ENCODE data around the gene NHLRC1.

Gene NHLRC1

GRCh38 chr6:18081025-18081668 is 41.3 kb downstream of the NHLRC1 start:
- no peak for DNase-seq

DNA sequence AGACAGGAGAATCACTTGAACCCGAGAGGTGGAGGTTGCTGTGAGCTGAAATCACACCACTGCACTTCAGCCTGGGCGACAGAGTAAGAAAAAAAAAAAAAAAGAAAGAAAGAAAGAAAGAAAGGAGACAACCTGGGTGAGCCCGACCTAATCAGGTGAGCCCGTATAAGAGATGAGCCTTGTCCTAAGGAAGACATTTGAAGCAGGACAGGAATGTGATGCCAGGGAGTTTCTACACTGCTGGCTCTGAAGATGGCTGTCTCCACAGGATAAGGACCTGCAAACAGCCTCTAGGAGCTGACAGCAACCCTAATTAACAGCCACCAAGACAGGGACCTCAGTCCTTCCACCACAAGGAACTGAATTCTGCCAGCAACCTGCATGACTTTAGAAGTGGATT is 41.9 kb downstream of the NHLRC1 start:
- no peak for DNase-seq

GRCh38 chr6:18078866-18079265 is 43.6 kb downstream of the NHLRC1 start:
- no peak for DNase-seq

- no peak for DNase-seq
Observed at GRCh38 chr6:18076231-18076630, 46.2 kb downstream of the NHLRC1 start.

DNA sequence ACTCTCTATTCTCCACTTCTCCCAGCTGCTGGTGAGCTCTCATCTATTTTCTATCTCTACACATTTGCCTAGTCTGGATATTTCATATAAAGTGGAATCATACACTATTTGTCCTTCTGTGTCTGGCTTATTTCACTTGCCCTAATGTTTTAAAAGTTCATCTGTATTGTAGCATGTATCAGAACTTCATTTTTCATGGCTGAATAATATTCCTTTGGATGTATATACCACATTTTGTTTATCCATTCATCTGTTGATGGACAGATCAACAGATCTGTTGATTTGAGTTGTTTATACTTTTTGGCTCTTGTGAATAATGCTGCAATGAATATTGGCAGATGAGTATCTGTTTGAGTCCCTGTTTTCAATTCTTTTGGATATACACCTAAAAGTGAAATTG is 49.6 kb downstream of the NHLRC1 start:
- no peak for DNase-seq

- DNase-seq = no peak
Observed at GRCh38 chr6:18070486-18070885, 52.0 kb downstream of the NHLRC1 start.
